Neural crest cell (in vitro differentiated cells): ENCODE data around the gene ZNF622. TPM values are rescaled to one million over a fixed set of nuclear protein-coding genes. Genes with fewer than 3 reads are reported as not detected.

Experiments
- DNase-seq: peaks from one replicate; pipeline ENCODE4 v3.0.0; 2021; ENCODE audit warnings: low read depth, mixed read lengths, low spot score
- H3K27ac Mint-ChIP-seq: one replicate; pipeline ENCODE4 v1.8.0; 2021; ENCODE audit warnings: mild to moderate bottlenecking, mixed read lengths; ENCODE audit not compliant: unreplicated experiment
- H3K27me3 Mint-ChIP-seq: 2 replicates; pipeline ENCODE4 v1.8.0; 2021; ENCODE audit warnings: low read depth, mild to moderate bottlenecking, mixed read lengths
- H3K36me3 Mint-ChIP-seq: 2 replicates; pipeline ENCODE4 v1.8.0; 2021; ENCODE audit warnings: low read depth, mild to moderate bottlenecking, mixed read lengths
- H3K4me1 Mint-ChIP-seq: 2 replicates; pipeline ENCODE4 v1.8.0; 2021; ENCODE audit warnings: mixed read lengths
- H3K4me3 Mint-ChIP-seq: one replicate; pipeline ENCODE4 v1.8.0; 2021; ENCODE audit warnings: mild to moderate bottlenecking, mixed read lengths
- H3K9me3 Mint-ChIP-seq: 2 replicates; pipeline ENCODE4 v1.8.0; 2021; ENCODE audit warnings: mixed read lengths
- CTCF ChIP-seq: fragments of 200-600 bp; sonication (generic); conservative IDR thresholded peaks from 2 replicates; pipeline ENCODE4 v1.5.0; 2021; ENCODE audit warnings: antibody characterized with exemption, mild to moderate bottlenecking
- total RNA-seq: library from RNA; stranded (reverse); gene quantifications from 2 replicates; pipeline ENCODE4 v1.2.1, GENCODE V29; 2021

Gene ZNF622
- total RNA-seq, 1 donor from 2014 or later, result 24.0 TPM

- Mint-ChIP-seq H3K27me3 (no peaks in the 10 kb centered on the region), H3K4me1 (peaks cover 9% of the 10 kb centered on the region)
These were observed 50.7 kb downstream of the ZNF622 start for GRCh38 chr5:16414861-16415260.

GRCh38 chr5:16413166-16413860 is 52.3 kb downstream of the ZNF622 start:
- no peak for DNase-seq
- no peak overlapping the region for H3K4me3 Mint-ChIP-seq
- H3K4me1 Mint-ChIP-seq, result peaks cover 2% of the 10 kb centered on the region
- TF ChIP-seq CTCF, result no peak
- H3K27ac Mint-ChIP-seq, result no peak overlapping the region
- H3K36me3 Mint-ChIP-seq, result no peaks in the 10 kb centered on the region
- peaks cover 6% of the 10 kb centered on the region for H3K9me3 Mint-ChIP-seq
- H3K27me3 Mint-ChIP-seq, result no peaks in the 10 kb centered on the region

More at GRCh38 chr5:16414861-16415260, 50.7 kb downstream of the ZNF622 start:
- Mint-ChIP-seq H3K27ac (no peak overlapping the region), H3K9me3 (peaks cover 6% of the 10 kb centered on the region), H3K36me3 (no peaks in the 10 kb centered on the region), H3K4me3 (no peak overlapping the region)
- no peak for DNase-seq
- no peak for TF ChIP-seq CTCF

GRCh38 chr5:16412556-16412955 is 53.0 kb downstream of the ZNF622 start:
- Mint-ChIP-seq H3K27ac (no peak overlapping the region), H3K27me3 (no peaks in the 10 kb centered on the region), H3K4me1 (no peaks in the 10 kb centered on the region), H3K9me3 (peaks cover 6% of the 10 kb centered on the region), H3K36me3 (no peaks in the 10 kb centered on the region), H3K4me3 (no peak overlapping the region)
- DNase-seq, result no peak
- no peak for TF ChIP-seq CTCF

GRCh38 chr5:16411741-16412455 is 53.7 kb downstream of the ZNF622 start:
- no peak overlapping the region for H3K27ac Mint-ChIP-seq
- H3K36me3 Mint-ChIP-seq, result no peaks in the 10 kb centered on the region
- no peak for DNase-seq
- no peak overlapping the region for H3K4me3 Mint-ChIP-seq
- no peak for TF ChIP-seq CTCF
- no peaks in the 10 kb centered on the region for H3K27me3 Mint-ChIP-seq
- no peaks in the 10 kb centered on the region for H3K4me1 Mint-ChIP-seq
- H3K9me3 Mint-ChIP-seq, result peaks cover 6% of the 10 kb centered on the region

- H3K36me3 Mint-ChIP-seq, result no peaks in the 10 kb centered on the region
- H3K9me3 Mint-ChIP-seq, result peaks cover 7% of the 10 kb centered on the region
These were observed 54.4 kb downstream of the ZNF622 start for GRCh38 chr5:16411235-16411634.

More at GRCh38 chr5:16411235-16411634, 54.4 kb downstream of the ZNF622 start:
- H3K4me1 Mint-ChIP-seq, result no peaks in the 10 kb centered on the region
- H3K27ac Mint-ChIP-seq, result no peak overlapping the region
- no peak overlapping the region for H3K4me3 Mint-ChIP-seq
- no peaks in the 10 kb centered on the region for H3K27me3 Mint-ChIP-seq
- no peak for TF ChIP-seq CTCF
- DNase-seq, result no peak
